NCI-H128 (cell line): ENCODE measurements around the gene NR2F6.

Source experiments
- DNase-seq: peaks from one replicate; lab custom pipeline; 2025; ENCODE audit not compliant: unreplicated experiment; lab: John Stamatoyannopoulos, UW

NR2F6 gene

DNA sequence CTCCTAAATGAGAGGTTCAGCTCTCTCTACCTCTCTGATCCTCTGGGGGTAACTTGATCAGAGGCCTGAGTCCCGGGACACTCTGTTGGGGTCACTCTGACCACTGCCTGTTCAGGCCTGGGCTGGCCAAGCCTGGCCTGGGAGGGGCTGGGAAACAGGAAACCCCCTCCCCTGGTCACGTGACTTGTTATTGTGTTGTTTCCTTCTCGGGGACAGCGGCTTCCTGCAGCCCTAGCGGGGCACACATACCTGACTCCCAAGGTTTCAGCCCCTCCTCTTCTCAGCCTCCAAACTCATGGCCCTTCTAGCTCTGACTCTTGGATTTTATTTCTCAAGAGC lies 18.9 kb upstream of the NR2F6 start, which contains the start of gene USHBP1:
Gene USHBP1, minus strand, starts transcription at position 105 of the 339 bp plus-strand sequence. CDS start 446 bp downstream, outside the sequence.
- no peak for DNase-seq

DNA sequence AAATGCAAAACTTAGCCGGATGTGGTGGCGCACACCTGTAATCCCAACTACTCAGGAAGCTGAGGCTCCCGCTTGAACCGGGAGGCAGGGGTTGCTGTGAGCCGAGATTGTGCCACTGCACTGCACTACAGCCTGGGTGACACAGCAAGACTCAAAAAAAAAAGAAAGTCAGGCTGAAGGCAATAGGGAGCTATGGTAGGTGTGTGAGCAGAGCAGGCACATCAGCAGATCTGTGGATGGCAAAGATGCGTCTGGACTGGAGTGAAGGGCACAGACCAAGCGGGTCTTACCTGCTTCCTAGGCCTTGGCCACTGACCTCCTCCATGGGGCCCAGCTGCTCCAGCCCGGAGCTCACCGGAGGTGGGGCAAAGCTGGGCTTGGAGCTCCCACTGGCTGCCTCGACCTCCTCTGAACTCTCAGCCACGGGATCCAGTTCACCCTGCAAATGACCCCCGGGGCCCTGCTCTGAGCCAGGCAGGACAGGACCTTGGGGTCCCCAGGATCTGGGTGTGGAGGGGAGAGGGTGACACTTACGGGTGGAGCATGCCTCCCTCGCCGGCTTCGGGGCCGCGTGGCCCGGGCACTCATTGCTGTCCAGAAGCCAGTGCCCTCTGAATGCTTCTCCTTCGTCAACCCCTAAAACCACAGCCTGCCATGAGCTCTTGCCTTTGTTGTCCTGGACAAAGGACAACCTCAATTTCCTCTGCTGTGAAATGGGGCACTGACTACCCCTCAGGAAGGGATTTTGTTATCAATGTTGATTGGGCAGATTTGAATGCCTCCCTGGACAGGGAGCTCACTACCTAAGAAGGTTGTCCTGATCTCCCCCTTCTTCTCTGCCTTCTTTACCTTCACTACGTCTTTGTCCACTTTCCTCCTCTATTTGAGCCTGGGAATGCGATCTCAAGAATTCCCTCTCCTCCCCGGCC lies 18.3 kb upstream of the NR2F6 start:
- no peak for DNase-seq

DNA sequence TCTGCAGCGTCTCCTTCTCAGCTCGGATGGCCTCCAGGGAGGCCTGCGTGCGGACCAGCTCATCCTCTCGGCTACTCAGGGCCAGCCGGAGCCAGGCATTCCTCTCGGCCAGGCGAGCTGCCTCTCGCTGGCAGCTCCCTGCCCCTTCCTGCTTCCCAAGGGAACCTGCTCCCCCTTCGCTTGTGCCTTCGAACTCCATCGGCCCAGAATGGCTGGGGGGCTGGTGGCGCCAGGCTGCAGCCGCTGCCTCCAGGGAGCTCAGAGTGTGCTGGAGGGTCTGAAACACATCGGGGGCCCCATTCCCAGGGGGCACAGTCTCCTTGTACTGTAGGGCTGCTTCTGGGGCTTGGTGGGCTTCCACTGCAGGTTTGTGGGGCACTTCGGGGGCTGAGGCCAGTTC lies 16.8 kb upstream of the NR2F6 start:
- no peak for DNase-seq

DNA sequence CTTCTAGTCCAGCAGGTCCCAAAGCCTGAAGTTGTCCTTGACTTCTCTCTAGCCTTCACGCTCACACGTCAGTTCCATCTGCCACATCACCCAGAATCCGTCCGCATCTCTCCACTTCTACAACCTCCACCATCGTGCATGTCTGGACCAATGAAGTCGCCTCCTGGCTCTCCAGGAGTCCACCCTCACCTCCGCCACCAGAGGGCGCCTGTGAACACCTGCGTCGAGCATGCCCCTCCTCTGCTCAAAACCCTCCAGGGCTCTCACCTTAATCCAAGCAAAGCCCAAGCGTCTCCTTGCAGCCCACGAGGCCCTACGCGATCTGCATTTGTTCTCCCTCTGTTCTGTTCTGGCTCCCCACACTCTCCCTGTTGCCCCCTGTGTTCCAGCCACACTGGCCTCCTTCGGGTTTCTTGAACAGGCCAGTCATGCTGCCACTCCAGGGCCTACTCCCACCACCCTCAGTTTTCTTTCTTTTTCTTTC lies 15.2 kb upstream of the NR2F6 start:
- DNase-seq: no peak

DNA sequence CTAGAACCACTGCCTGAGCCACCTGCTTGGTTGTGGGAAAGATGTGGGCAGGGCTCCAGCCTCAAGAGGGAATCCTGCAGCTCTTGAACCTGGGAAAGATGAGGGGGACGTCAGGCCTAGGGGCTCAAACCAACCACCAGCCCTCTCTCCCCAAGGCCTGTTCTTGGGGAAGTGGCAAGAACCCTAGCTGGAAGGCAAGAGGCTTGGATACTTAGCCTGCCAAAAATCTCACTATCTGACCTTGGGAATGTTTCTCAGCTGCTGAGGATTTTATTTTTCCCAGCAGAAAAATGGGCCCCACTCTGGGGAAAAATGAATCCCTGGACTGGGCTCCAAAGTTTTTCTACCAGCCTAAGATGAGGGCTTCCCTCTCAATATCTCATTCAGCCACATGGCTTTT lies 14.2 kb upstream of the NR2F6 start:
- DNase-seq: no peak

DNA sequence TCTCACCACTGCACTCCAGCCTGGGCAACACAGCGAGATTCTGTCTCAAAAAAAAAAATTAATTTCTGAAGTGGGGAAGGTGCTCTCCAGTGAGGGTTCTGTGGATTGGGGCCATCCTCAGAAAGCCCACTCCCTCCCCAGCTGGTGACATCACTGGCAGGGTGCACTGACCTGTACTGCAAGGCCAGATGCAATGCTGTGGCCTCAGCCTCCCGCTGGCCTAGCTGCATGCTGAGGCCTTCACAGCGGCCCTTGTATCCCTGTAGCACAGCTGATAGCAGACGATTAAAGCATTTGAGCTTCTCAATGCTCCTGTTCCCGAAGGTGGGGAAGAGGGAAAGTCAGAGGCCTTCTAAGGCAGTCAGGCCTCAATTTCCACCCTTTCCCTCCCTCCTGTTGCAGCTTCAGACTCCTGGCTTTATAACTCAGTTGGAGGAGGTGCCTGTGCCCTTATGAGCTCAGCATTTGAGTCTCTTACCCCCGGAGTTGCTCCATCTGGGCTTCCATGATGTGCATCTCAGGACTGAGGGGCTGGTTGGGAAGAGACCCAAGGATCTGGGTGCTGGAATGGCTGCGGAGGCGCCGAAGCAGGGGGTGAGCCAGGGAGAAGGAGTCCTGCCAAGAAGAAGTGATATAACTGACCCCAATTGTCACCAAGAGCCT lies 13.5 kb upstream of the NR2F6 start:
- no peak for DNase-seq

DNA sequence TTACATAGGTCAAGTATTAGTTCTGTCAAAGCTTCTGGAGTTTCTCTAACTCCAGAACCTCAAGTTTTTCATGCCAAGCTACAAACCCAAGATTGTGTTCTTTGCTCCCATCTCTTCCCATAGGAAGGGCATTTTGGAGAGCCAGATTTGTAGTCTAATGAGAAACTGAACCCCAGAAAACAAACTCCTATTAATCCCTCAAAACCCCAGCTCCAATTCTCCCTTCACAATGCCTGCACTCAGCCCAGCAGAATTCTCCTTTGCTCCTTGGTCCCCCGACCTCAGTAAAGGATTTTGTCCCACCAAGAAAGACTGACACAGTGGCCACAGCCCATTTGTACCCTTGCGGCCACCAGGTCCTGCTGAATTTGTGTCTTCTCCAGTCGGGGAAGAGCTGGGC lies 10.4 kb upstream of the NR2F6 start:
- DNase-seq: no peak

DNA sequence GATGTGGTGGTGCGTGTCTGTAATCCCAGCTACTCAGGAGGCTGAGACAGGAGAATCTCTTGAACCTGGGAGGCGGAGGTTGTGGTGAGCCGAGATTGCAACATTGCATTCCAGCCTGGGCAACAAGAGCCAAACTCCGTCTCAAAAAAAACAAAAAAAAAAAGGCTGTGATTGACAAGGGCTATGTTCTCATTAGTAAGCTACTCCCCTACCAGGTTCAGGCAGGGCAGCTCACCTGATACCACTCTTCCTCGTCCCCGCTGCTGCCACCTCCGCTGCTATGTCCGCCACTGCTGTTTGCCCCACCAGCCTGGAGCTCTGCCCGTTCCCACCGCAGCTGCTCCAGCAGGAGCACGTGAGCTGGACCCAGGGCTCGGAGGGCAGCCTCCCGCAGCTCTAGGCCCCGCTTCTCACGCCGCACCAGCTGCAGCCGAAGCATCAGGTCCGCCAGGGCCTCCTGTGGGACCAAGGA lies 9.5 kb upstream of the NR2F6 start:
- no peak for DNase-seq

DNA sequence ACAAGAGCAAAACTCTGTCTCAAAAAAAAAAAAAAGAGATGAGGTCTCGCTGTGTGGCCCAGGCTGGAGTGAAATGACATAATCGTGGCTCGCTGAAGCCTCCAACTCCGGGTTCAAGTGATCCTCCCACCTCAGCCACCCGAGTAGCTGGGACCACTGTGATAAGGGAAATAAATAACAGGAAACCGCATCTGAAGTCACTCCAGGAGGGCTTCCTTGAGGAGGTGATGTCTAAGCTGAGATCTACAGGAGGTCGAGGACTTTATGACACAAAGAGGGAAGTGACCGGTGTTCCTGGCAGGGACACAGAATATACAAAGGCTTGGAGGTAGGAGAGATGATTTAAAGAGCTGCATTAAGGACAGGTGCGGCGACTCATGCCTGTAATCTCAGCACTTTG lies 8.9 kb upstream of the NR2F6 start:
- DNase-seq: no peak

DNA sequence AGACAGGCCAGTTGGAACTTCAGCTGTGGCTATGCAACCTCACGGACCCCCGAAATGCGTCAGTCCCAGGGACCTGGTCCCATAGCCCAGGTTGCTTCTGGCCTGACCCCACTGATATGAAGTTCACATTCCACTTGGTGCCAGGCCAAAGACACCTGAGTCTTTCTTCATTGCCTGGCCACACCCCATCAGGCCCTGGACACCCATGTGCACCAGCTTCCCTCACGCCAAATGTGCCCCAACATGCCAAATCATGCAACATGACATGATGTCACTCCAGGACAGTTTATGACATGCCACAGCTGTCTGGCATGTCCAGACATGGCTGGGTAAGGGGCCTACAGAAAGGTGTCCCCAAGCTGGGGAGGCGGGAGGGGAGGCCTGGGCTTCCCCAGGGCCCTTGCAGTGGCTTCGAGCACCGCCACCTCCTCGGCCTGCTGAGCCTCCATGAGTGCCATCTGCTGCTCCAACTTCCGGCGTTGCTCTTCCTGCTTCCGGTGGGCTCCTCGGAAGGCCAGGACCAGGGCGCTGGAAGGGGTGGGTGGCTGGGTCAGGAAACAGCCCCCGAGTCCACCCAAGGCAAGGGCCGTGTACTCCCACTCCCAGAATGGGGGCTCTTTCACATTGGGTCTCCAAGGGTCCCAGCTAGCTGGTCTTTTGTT lies 4.3 kb upstream of the NR2F6 start:
- no peak for DNase-seq

DNA sequence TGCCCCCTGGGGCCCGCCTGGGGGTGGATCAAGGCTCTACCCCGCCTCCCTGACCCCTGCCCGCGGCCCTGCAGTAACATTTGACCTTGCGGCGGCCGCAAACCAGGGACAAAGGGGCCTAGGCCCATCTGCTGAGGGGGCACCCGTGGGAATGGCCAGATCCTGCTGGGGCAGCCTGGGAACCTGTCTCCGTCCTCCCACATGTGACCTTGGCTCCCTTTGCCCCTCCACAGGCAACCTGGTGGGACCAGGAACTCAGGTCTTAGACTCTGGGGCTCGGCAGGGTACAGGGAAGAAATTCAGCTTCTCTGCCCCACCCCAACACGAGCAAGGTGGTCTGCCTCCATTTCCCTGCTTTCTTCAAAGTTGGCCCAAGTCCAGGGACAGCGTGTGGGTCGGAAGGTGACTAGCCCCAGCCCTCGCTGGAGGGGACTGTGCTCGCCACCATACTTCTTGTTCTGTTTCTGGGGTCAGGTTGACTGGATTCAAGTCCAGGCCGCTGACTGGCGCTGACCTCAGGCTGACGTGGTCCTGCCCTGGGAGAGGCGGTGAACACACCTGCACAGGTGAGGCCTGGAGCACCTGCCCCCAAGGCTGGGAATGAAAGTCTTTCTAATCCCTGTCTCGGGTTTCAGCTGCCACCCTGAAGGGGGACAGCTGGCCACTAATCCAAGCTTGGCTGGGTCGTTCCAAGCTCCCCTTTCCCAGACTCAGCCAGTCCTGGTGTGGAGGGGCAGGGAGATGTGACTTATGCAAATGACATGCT lies 2.5 kb upstream of the NR2F6 start:
- DNase-seq: no peak

DNA sequence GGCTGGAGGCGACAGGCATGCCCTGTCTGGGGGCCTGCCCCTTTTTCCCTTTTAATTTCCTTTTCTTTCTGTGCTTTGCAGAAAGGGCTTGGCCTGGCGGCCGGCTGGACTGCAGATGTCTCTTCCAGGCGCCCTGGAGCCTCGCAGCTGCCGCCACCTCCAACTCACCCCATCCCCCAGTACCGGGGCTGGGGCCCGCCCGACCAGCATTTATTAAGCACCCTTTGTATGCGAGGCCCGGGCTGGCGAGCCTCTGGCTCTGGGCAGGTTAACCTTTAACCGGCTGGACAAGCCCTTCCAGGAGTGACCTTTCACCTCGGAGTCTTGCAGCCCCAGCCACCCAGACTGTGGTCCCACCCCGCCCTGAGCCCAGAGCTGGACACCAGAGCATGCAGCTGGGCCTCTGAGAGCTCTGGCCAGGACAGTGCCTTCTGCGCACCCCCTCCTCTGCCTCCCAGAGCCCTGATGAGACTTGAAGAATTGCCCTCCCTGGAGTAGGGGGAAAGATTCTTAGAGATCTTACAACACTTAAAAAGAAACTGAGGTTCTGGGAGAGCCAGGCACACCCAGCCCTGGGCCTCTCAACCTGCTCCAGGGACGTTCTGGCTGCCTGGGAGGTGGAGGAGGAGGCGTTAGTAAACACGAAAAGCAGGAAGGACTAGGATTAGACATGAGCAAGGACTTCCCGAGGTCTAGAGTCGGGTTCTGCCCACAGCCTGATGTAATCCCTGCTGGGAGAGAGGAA lies 1.1 kb upstream of the NR2F6 start:
- no peak for DNase-seq

DNA sequence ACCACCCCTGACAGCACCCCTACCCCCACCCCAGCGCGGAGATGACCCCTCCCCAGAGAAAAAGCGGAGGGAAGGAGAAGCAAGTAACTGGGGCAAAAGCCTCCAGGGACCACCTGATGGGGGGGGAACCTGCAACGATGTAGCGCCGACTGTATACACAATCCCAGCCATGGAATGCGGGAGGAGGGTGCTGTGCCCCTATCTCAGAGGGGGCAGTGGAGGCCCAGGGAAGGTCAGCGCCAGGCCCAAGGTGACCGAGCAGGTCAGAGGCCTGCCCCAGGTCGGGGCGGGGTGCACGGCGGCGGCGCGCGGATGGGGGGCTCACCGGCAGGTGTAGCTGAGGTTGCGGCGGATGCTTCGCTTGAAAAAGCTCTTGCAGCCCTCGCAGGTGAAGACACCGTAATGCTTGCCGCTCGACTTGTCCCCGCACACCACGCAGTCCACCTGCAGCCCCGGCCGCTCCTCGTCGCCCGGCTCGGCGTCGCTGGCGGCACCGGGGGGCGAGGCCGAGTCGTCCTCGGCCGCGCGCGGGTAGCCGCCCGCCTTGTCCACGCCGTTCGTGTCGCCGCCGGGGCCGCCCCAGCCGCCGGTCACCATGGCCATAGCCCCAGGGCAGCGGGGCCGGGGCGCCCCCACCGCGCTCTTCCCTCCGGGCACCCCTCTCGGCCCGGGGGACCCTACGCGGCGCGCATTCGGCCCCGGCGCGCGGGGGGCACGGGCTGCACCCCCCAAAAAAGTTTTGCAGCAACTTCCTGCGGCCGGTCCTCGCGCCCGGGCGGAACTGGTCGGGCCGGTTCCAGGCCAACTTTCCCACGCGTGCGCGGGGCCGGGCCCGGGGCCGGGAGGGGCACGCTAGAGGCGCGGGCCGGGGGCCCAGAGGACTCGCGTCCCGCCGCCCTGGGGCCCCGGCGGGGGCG lies 843 bp downstream of the NR2F6 start:
- DNase-seq: no peak

DNA sequence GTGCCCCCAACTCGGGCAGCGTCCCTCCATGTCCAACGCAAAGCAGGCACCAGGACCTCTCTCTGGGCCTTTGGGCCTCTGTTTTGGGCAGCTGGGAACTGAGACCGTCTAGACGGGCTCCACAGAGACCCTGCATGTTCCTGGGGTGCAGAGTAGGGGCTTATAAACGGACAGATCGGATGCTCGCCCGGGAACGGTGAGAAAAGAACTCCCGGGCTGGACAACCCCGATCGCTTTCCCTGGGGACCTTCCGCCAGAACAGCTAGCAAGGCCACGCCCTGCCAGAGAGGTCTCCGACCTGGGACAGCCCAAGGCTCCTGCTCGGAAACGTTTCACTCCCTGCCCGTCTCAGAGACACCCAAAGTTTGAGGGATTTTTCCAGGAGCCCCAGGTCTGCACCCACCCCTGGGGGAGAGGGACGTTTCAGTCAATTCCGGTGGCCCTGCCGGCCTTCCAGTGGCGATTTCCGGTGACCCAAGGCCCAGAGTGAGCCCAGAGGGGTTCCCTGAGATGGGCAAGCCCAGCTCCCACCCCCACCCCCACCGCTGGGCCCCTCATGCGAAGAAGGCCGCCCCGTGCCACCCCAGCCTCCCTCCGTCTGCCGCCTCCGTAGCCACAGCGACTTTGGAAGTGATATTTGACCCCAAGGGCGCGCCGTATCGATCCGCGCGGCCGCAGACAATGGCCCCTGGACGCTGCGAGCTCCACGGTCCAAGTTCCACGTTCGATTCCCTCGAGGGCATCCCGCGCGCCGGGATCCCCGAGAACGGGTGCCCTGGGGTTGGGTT lies 1.7 kb downstream of the NR2F6 start:
- no peak for DNase-seq

DNA sequence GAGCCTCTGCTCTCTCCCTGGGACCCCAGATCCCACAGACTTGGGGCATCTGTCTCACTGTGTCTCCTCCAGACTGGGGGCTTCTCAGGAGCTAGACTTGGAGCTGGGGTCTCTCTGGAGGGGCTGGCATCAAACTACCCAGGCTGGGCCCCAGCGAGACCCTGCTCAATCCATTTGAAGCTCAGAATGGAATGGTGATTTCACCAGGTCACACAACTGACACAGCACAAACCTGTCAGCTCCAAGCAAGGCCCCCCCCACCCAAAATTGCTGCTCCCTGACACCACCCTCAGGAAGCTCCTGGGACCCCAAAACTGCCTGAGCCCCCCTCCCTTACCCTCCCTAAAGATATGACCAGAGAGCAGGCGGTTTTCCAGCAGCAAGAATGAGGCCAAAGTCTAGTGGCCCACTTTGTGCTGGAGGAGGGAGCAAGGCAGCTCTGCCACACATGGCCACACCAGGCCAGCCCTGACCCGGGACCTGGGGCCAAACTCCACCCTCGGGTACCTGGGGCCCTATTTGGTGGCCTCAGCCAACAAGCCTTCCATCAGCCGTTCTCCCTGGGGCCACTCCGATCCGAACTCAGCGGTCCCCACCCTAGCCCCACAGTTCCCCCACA lies 2.4 kb downstream of the NR2F6 start:
- no peak for DNase-seq

DNA sequence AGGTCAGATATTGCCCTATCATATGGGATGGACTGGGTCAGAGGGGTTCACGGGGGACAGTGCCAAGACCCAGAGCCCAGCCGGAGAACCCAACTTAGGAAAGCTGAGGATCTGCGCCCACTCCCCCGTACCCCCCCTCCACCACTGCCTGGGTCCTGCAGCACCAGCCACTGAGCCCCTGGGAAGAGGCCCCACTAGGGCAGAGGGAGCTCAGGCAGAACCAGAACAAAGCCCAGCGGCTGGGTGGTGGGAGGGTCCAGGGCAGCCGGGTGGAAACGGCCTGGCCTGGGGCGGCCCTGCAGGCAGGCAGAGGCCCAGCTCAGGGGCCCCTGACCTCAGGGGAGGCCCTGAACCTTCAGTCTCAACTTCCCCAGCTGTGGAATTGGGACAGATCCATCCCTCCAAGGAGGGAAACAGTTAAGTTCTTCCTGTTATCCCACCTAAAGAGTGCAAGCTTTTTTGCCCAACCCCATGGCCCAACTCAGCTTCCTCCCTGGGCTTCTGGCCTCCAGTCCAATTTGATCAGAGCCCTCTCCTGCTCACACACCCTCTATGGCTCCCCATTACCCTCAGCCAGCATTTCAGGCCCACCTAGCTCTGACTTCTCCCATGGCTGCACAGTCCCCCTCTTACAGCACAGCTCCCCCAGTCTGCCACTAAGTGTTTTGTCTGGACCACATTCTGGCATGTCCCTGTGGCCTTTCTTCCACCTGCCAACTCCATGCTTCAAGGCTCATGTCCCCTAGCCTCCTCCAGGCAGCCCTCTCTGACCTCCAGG lies 3.1 kb downstream of the NR2F6 start:
- no peak for DNase-seq

DNA sequence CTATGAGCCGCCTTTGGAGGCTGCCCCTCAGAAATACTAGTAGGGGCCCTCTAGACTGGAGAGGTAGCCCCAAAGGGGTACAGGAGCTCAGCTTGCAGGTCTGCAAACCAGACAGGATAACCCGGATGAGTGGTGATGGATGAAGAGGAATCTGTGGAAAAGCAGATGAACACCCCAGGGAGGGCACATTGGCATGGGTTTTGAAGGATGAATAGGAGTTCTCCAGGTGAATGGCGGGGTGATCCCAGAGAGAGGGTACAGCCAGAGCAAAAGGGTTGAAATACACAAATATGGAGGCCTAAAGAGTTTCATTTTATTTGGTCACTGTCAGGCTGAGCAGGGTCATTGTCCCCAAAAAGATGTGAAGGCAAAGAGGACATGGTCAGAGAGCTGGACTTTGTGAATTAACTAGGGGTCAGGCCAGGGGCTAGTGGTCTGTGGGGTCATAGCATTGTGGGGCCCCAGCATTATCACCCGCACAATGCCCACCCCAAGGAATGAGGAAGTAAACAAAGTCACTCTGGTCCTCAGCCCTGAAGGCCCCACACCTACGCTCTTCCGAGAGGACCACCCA lies 4.8 kb downstream of the NR2F6 start:
- DNase-seq: no peak
